Measurements from ENCODE around the gene DNAJC3.
"Not testable (repeated sequence)": the region's sequence is repeated elsewhere in the genome, so short reads cannot be mapped to it uniquely, and the experiment has no call there.

DNA sequence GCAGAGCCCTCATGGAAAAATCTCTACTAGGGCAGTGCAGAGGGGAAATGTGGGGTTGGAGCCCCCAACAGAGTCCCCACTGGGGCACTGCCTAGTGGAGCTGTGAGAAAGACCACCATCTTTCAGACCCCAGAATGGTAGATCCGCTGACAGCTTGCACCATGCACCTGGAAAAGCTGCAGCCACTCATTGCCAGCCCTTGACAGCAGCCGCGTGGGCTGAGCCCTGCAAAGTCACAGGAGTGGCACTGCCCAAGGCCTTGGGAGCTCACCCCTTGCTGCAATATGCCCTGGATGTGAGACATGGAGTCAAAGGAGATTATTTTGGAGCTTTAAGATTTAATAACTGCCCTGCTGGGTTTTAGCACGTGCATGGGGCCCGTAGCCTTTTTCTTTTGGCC is 8.0 kb downstream of the DNAJC3 start:
- TF ChIP-seq ELK4 (CRISPR knock-in tag; IDR thresholded peaks at IDR 0.05; ENCODE audit: borderline replicate concordance); ETS1 (CRISPR knock-in tag; IDR thresholded peaks at IDR 0.05); MLXIP (CRISPR knock-in tag; IDR thresholded peaks at IDR 0.05; ENCODE audit: borderline replicate concordance): not testable (repeated sequence)
